AG04450 (cell line): ENCODE data around the gene MIGA1. TPM values are rescaled to one million over a fixed set of nuclear protein-coding genes. Genes with fewer than 3 reads are reported as not detected.

Experiments
- CTCF ChIA-PET: fragments of 300-600, 350-600 bp; formaldehyde crosslinking; extraction: SDS; loops from one replicate; lab custom pipeline; 2022; ENCODE audit warnings: antibody characterized with exemption, inconsistent platforms; lab: Charles Lee
- POLR2A ChIA-PET: fragments of 350-600 bp; formaldehyde crosslinking; extraction: SDS; loops from one replicate; lab custom pipeline; 2021; ENCODE audit warnings: antibody characterized with exemption, inconsistent platforms; lab: Yijun Ruan, JAX
- DNase-seq: peaks from one replicate; pipeline ENCODE4 v3.0.0-alpha.2; 2011; ENCODE audit warnings: low read depth, low spot score
- H3K27ac ChIP-seq: one replicate; pipeline ENCODE4 v1.5.1; 2012; ENCODE audit warnings: low read depth, low read length, control low read depth
- H3K27me3 ChIP-seq: one replicate; pipeline ENCODE4 v1.6.0; 2012; ENCODE audit warnings: low read length; ENCODE audit not compliant: control insufficient read depth, insufficient read depth
- H3K4me3 ChIP-seq: 2 replicates; pipeline ENCODE4 v1.5.1; 2011; ENCODE audit warnings: mild to moderate bottlenecking, low read depth, low read length, control low read depth
- H3K9me3 ChIP-seq: 2 replicates; pipeline ENCODE4 v1.5.1; 2012; ENCODE audit warnings: low read length; ENCODE audit not compliant: control insufficient read depth, insufficient read depth
- polyA plus RNA-seq: library from polyadenylated mRNA; depleted of rRNA; stranded (reverse); fragments of >200 nt; gene quantifications from 2 replicates; pipeline ENCODE4 v1.2.3, GENCODE V29; 2011
- TF ChIP-seq, protein P1 (sequence below): IDR thresholded peaks from 2 replicates; pipeline ENCODE4 v1.5.1; 2011; ENCODE audit warnings: low read depth, low read length, control low read depth, inconsistent platforms

Gene MIGA1
- polyA plus RNA-seq, 1 experiment: 5.5 TPM

- CTCF ChIA-PET: interaction anchor here (0.8 kb wide), 1 partner anchor 15 kb away, joined by 3 read pairs; no protein-coding TSS in a partner anchor
- Histone ChIP-seq H3K9me3 (no peaks in the 10 kb centered on the region), H3K4me3 (no peak overlapping the region), H3K27me3 (no peaks in the 10 kb centered on the region), H3K27ac (no peak overlapping the region)
- DNase-seq: no peak
- POLR2A ChIA-PET: no interaction called here
- TF ChIP-seq, protein P1, sequence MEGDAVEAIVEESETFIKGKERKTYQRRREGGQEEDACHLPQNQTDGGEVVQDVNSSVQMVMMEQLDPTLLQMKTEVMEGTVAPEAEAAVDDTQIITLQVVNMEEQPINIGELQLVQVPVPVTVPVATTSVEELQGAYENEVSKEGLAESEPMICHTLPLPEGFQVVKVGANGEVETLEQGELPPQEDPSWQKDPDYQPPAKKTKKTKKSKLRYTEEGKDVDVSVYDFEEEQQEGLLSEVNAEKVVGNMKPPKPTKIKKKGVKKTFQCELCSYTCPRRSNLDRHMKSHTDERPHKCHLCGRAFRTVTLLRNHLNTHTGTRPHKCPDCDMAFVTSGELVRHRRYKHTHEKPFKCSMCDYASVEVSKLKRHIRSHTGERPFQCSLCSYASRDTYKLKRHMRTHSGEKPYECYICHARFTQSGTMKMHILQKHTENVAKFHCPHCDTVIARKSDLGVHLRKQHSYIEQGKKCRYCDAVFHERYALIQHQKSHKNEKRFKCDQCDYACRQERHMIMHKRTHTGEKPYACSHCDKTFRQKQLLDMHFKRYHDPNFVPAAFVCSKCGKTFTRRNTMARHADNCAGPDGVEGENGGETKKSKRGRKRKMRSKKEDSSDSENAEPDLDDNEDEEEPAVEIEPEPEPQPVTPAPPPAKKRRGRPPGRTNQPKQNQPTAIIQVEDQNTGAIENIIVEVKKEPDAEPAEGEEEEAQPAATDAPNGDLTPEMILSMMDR: no peak
Observed at GRCh38 chr1:77872645-77873044, 93.2 kb downstream of the MIGA1 start.

DNA sequence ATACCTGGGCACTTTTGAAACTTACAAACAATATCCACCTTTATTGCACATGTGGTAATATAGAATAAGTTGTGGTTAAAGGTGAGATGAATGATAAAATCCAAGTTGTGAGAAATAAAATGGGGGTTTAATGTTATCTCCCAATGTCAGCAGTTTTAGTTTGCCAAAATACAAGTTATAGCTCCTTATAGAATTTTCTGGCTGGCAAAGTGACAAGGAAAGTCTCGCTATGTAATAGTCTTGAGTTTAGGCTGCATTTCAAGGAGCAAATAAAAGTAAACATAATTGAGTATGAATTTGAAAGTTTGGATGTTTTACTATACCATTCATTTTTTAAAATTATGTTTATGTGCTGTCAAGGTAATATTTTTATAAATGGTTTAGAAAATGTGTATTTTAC, 94.0 kb downstream of the MIGA1 start:
- TF ChIP-seq, protein P1: no peak
- ChIA-PET CTCF (no interaction called here), POLR2A (no interaction called here)
- Histone ChIP-seq H3K4me3 (no peak overlapping the region), H3K27ac (no peak overlapping the region), H3K27me3 (no peaks in the 10 kb centered on the region), H3K9me3 (no peaks in the 10 kb centered on the region)
- DNase-seq: no peak

DNA sequence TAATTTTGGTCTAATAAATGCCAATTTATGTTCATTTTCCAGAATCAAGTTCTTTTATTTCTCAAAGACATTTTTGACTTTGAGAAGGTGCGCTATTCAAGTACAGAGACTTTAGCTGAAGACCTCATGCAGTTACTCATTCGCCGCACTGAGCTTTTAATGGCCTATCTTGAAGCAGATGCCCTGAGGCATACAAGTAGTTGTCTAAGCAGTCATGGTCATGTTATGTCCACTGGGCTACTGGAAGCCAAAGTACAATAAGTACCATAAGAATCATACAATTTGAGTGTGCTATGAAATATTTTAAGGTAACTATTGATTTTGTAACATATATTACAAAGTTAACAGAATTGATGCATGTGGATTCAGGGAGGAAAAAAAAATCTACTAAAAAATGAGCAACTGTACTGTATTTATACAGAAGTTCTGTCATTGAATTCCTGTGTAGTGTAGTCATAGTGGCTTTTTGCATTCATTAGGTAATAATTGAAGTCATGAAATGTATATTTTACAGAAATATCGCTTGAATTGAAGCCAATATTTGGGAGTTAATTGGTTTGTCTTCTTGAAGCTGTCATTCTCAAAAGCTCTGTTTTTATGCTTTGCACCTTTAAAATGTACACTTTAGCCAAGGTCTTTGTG, 95.5 kb downstream of the MIGA1 start:
- DNase-seq: no peak
- H3K4me3 ChIP-seq: no peak overlapping the region
- no peaks in the 10 kb centered on the region for H3K27me3 ChIP-seq
- CTCF ChIA-PET: no interaction called here
- no peaks in the 10 kb centered on the region for H3K9me3 ChIP-seq
- no peak overlapping the region for H3K27ac ChIP-seq
- POLR2A ChIA-PET: interaction anchor here (0.6 to 1.4 kb wide), 4 partner anchors 13 to 125 kb away, joined by 3 to 6 read pairs (median 4); partner anchors contain the start of gene NEXN
- TF ChIP-seq, protein P1: no peak

DNA sequence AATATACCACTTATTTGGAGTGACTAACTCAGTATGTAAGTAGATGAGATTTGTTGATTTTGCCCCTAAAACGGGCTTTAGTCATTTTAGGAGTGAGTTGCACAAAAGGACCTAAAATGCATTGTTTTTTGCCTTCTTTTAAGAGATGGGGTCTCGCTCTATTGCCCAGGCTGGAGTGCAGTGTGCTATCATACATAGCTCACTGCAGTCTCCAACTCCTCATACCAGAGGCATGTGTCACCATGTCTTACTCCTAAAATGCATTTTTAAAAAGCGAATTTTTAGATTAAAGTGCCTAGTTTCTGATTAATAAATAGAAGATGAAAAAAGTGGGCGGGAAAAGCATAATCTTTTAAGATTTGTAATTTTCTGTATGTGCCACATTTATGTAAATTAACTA, 97.4 kb downstream of the MIGA1 start:
- DNase-seq: no peak
- Histone ChIP-seq H3K27me3 (no peaks in the 10 kb centered on the region), H3K27ac (no peak overlapping the region), H3K4me3 (no peak overlapping the region), H3K9me3 (no peaks in the 10 kb centered on the region)
- ChIA-PET CTCF (interaction anchor here (0.5 kb wide), 1 partner anchor 13 kb away, joined by 3 read pairs; no protein-coding TSS in a partner anchor), POLR2A (no interaction called here)
- TF ChIP-seq, protein P1: no peak

GRCh38 chr1:77881061-77881460, 101.6 kb downstream of the MIGA1 start:
- Histone ChIP-seq H3K27me3 (no peaks in the 10 kb centered on the region), H3K27ac (no peak overlapping the region), H3K9me3 (no peaks in the 10 kb centered on the region; the same call in 1 of the 2 replicates), H3K4me3 (no peak overlapping the region)
- TF ChIP-seq, protein P1: no peak
- ChIA-PET POLR2A (interaction anchor here (0.5 kb wide), 1 partner anchor 29 kb away, joined by 3 read pairs; no protein-coding TSS in a partner anchor), CTCF (no interaction called here)
- DNase-seq: no peak
